ENCODE results near the gene SEC31A. TPM values are rescaled to one million over a fixed set of nuclear protein-coding genes. Genes with fewer than 3 reads are reported as not detected.
A peak's percentile ranks its signal among the peaks of the same experiment; 100 is the strongest.

The SEC31A gene
- total RNA-seq (100 to 1,000 TPM; 224 to 278 TPM), polyA plus RNA-seq (ENCODE audit: insufficient read length in 6 of 6) (100 to 1,000 TPM; 221 to 286 (median 251) TPM)
- long read RNA-seq, donor 1, transcript SEC31A-241 (3 exons, 829 nt) = major isoform, 5 of 110 reads
- long read RNA-seq, donor 1, partial matches to known transcripts = 97 of 110 reads
- long read RNA-seq, donor 1, other reads (novel, unspliced or antisense) = 0 of 110 reads
- long read RNA-seq, donor 2, transcript SEC31A-229 (2 exons, 491 nt) = major isoform, 6 of 87 reads
- long read RNA-seq, donor 2, partial matches to known transcripts = 66 of 87 reads
- long read RNA-seq, donor 2, other reads (novel, unspliced or antisense) = 0 of 87 reads
- long read RNA-seq, donor 3, full-length matches to known transcripts = 13 of 18 reads
- long read RNA-seq, donor 3, partial matches to known transcripts = 5 of 18 reads
- long read RNA-seq, donor 3, other reads (novel, unspliced or antisense) = 0 of 18 reads
- long read RNA-seq, donor 4, partial matches to known transcripts = 11 of 23 reads
- long read RNA-seq, donor 4, other reads (novel, unspliced or antisense) = 5 of 23 reads
- long read RNA-seq, donor 5, full-length matches to known transcripts = 17 of 49 reads
- long read RNA-seq, donor 5, partial matches to known transcripts = 32 of 49 reads
- long read RNA-seq, donor 5, other reads (novel, unspliced or antisense) = 0 of 49 reads
- long read RNA-seq, donor 6, full-length matches to known transcripts = 8 of 28 reads
- long read RNA-seq, donor 6, partial matches to known transcripts = 20 of 28 reads
- long read RNA-seq, donor 6, other reads (novel, unspliced or antisense) = 0 of 28 reads
- long read RNA-seq, donor 7, full-length matches to known transcripts = 9 of 25 reads
- long read RNA-seq, donor 7, partial matches to known transcripts = 16 of 25 reads
- long read RNA-seq, donor 7, other reads (novel, unspliced or antisense) = 0 of 25 reads
- long read RNA-seq, donor 8, full-length matches to known transcripts = 22 of 93 reads
- long read RNA-seq, donor 8, partial matches to known transcripts = 71 of 93 reads
- long read RNA-seq, donor 8, other reads (novel, unspliced or antisense) = 0 of 93 reads
- long read RNA-seq, donor 9 = 0 reads
- long read RNA-seq, donor 10, partial matches to known transcripts = 5 of 10 reads
- long read RNA-seq, donor 10, other reads (novel, unspliced or antisense) = 2 of 10 reads
- long read RNA-seq, donor 11, partial matches to known transcripts = 20 of 28 reads
- long read RNA-seq, donor 11, other reads (novel, unspliced or antisense) = 0 of 28 reads
- long read RNA-seq, donor 12, partial matches to known transcripts = 53 of 64 reads
- long read RNA-seq, donor 12, other reads (novel, unspliced or antisense) = 0 of 64 reads

GRCh38 chr4:82890901-82891706 lies at the start of gene SEC31A:
Gene SEC31A, minus strand, starts transcription at chr4:82891153. Its CDS starts 9,217 bp downstream, at chr4:82881936.
- Histone ChIP-seq H3K27me3 (no peaks in the 10 kb centered on the region), H3K36me3 (peaks cover 0 to 29% of the 10 kb centered on the region in 2 donors), H3K27ac (peak within 1 kb of the TSS; percentile 95 to 98), H3K4me3 (peak within 1 kb of the TSS; percentile 68 to 72), H3K9me3 (no peaks in the 10 kb centered on the region), H3K4me1 (peaks cover 1 to 40% of the 10 kb centered on the region in 2 donors)
- intact Hi-C loops (cut with DNase I) = no loop called here
- DNase-seq = peak; percentile 91 to 99 (median 98)
- no peak for TF ChIP-seq CTCF (IDR thresholded peaks at IDR 0.05)
- peak; percentile 98 for ATAC-seq

- no peak for ATAC-seq
- DNase-seq = no peak
- H3K36me3 ChIP-seq = peaks cover 0 to 72% of the 10 kb centered on the region in 2 donors
- intact Hi-C loops (cut with DNase I) = no loop called here
- H3K27ac ChIP-seq = no peak overlapping the region
- no peaks in the 10 kb centered on the region for H3K4me1 ChIP-seq
- no peaks in the 10 kb centered on the region for H3K9me3 ChIP-seq
- no peak overlapping the region for H3K4me3 ChIP-seq
- TF ChIP-seq CTCF (IDR thresholded peaks at IDR 0.05) = no peak
- H3K27me3 ChIP-seq = no peaks in the 10 kb centered on the region
Measured at GRCh38 chr4:82939414-82939813, 48.5 kb upstream of the SEC31A start.

- Histone ChIP-seq H3K36me3 (peaks cover 0 to 79% of the 10 kb centered on the region in 2 donors), H3K4me3 (no peak overlapping the region), H3K27me3 (no peaks in the 10 kb centered on the region), H3K27ac (no peak overlapping the region), H3K9me3 (no peaks in the 10 kb centered on the region), H3K4me1 (no peaks in the 10 kb centered on the region)
- no peak for TF ChIP-seq CTCF (IDR thresholded peaks at IDR 0.05)
- DNase-seq (no peak), ATAC-seq (no peak)
- intact Hi-C loops (cut with DNase I) = no loop called here
Measured at GRCh38 chr4:82934441-82934840, 43.5 kb upstream of the SEC31A start.

- H3K9me3 ChIP-seq = no peaks in the 10 kb centered on the region
- no peaks in the 10 kb centered on the region for H3K4me1 ChIP-seq
- H3K4me3 ChIP-seq = no peak overlapping the region
- peaks cover 0 to 54% of the 10 kb centered on the region in 2 donors for H3K36me3 ChIP-seq
- H3K27ac ChIP-seq = no peak overlapping the region
- DNase-seq (no peak), ATAC-seq (no peak)
- no peak for TF ChIP-seq CTCF (IDR thresholded peaks at IDR 0.05)
- no peaks in the 10 kb centered on the region for H3K27me3 ChIP-seq
- intact Hi-C loops (cut with DNase I) = no loop called here
Measured at GRCh38 chr4:82930848-82931755, 40.1 kb upstream of the SEC31A start.

Data from left lung (tissue), 14 donors.